Hippocampal formation (tissue), 2 donors: ENCODE results near the gene IVD.

Experiments
- DNase-seq, 2 donors: peaks; one replicate each; lab custom pipeline; 2025; lab: John Stamatoyannopoulos, UW

The IVD gene

DNA sequence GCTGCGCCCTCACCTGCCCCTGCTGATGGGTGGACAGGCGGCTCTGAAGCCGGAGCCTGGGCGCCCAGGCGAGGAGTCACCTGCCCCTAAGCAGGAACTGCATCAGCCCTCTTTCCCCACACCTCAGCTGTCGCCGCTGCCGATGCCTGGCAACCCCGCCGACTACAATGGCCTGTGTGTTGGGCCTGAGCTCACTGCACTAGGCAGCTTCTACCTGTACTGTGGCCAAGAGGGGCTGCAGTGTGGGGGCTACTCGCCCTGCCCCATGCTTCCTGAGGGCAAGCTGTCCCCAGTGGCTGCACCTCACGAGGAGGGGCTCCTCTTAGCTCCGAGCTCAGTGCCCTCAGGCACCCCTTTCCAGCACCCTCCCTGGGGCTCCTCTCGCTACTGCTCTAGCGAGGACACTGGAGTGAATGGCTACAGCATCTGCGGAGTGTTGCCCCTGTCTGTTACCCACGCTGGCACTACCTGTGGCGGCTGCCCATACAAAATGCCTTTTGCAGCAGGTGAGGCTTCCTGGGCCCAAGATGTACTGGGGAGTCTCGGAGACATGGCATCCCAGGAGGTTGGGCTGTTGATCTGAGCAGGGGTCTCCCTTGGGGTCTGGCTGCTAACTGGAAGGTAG, 53.9 kb downstream of the IVD start:
- no peak for DNase-seq

- DNase-seq, result no peak
Observed at GRCh38 chr15:40460404-40460803, 54.8 kb downstream of the IVD start.

DNA sequence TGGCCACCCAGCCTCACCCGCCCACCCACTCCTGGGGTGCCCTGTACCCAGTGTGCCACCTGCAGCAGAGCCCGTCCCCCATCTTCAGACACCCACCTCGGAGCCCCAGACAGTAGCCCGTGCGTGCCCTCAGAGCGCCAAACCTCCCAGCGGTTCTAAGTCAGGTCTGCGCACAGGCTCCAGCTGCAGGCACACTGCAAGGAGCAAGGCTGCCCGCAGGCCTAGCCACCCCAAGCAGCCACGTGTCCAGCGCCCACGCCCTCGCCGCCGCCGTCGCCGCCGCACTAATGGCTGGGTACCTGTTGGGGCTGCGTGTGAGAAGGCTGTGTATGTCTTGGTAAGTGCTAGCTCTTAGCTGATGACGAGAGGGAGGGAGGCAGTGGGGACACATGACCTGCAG, 56.4 kb downstream of the IVD start:
- no peak for DNase-seq

- no peak for DNase-seq
Observed at GRCh38 chr15:40463279-40463678, 57.7 kb downstream of the IVD start.

DNA sequence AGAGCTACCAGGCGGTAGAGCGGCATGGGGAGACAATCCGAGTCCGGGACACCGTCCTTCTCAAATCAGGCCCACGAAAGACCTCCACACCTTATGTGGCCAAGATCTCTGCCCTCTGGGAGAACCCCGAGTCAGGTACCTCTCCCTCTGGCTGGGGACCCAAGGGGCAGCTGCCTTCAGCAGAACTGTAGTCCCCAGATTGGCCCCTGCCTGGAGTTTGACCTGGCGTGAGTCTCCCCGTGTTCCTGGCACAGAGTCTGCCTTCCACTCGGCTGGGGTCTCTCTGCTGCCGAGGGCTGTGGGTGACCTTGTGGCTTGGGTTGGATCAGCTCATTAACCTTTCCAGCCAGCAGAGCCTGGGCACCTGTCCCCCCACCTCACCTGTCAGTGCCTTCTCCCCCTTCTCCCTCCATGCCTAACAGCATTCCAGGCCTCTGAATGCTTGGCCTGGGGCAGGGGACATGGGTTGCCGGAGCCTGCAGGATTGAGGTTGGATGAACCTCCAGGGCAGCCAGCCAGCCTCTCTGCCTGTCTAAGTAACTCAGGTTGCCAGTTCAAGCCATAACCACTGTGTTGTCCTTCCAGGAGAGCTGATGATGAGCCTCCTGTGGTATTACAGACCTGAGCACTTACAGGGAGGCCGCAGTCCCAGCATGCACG, 58.4 kb downstream of the IVD start:
- no peak for DNase-seq

DNA sequence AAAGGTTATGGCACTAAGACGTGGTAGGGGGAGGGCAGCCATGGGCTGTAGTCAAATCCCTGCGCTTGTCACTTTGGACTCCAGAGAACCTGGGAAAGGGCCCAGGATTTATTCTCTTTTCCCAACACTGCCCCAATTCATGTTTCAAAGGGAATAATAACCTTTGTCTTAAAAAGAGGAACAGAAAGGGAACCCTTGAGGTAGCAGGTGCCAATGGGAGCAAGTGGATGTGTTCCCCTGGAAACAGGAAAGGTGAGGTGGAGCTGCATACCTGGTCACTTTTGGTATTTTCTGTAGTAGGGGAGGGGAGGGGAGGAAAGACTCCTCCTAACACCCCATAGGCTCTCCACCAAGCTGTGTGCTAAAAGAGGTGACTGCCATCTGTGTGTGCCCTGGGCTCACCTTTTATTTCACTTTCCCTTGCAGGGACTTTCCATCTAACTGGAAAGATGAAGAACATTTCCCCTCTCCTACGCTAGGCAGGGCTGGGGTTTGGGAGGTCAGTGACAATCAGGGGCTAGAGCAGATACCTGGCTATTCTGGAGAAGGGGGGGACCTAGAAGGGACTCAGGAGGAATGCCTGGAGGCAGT, 59.1 kb downstream of the IVD start:
- DNase-seq, result no peak

DNA sequence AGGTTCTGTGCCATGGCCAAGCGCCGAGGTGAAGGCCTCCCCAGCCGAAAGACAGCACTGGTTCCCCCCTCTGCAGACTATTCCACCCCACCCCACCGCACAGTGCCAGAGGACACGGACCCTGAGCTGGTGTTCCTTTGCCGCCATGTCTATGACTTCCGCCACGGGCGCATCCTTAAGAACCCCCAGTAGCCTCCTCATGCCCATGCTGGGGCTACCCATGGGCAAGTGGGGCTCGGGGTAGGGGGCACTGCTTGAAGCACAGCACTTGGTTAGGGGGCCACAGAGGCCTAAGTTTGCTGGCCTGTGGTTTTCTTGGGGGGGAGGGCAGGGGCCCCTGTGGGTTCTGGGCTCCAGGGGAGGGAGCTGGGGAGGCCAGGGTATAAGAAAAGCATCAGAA, 60.3 kb downstream of the IVD start:
- DNase-seq, result no peak

DNA sequence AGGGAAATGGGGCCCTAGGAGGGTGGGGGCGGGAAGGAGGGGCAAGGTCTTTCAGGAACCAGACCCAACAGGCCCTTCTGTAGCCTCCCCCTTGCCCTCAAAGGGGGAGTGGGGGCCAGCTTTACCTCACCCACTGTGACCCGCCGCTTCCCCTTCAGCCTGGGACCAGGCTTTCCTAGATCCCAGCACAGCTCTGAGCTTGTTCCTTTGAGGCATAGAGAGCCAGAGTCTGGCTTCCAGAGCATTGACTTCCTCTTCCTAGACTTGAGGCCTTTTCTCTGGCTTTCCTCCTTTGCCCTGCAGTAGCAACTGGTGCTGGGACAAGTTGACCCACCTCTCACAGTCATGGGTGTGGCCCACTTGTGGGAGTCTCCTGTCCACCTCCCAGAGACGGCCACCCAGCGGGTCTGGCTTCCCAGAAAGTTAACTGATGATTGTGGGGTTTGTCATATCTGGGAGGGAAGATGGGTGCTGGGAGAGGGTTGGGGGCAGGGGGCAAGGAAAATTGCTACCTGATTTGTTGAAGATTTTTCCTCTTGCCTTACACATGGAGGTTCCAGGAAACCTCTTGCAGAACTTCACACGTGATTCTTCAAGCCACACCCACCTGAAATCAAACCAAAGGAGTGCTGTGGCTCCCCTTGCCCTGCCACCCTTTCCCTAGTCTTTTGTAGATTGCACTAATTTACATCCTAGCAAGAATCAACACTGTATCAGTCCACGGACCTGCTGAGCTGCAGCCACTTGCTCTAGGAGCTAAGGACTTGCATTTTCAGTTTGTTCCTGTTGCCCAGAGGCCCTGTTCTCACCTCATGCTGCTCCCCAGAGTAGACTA, 61.0 kb downstream of the IVD start:
- DNase-seq, result no peak

DNA sequence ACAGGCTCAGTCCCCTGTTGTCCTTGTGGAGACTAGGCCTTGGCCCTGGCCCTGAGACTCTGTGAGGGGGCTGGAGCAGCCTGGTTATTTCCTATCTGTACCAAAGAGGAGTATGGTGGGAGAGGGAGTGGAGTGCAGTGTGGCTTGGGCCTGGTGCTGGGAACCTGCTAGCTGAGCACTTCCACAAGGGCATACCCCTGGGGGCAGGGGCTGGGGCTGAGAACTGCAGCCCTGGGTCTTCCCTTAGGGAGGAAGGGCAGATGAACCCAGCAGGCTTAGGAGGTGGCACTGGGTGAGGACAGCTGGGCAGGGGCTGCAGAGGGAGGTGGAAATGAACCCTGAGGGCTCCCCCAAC, 61.6 kb downstream of the IVD start:
- DNase-seq, result no peak

DNA sequence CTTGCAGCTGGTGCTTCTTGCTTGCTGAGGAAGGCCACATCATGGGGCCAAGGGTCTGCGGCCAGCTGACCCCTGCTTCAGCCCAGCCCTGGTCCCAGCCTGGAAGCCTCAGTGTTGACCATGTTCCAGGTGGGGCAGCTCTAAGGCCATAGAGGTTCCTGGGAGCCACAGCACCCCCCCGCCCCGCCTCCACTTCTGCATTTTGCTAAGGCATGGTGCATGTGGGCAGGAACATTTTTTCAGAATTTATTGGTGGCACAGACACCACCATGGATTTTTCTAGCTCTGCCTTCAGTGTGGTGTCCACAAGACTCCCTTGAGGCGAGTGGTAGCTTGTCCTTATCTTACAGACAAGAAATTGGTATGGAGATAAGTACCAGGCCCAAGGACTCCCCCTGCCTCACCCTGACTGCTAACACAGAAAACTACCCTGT, 63.3 kb downstream of the IVD start:
- no peak for DNase-seq

DNA sequence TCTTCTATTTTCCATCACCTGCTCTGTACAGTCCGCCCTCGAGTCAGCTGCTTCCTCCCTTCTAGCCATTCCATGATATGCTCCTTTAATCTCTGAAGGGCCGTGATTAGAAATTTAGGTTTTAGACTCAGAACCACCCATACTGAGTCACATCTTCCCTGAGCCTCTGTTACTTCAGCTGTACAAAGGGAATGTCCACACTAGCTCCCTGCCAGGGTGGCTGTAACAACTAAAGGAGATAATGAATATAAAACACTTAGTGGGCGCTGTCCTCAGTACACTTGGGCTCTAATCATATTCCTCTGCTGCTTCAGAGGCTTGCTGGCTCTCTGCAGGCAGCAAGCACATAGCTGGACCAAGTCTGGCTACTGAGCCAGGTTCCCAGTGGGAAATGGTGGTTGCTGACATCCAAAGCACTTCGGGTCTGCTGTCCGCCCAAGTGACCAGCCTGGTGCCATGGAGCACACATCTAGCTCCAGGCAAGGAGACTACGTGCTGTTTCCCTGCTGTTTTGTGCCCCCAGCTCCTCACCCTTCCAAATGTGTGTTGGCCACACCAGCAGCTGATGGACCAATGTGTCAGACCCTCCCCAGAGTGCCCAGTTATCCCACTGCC, 64.3 kb downstream of the IVD start:
- DNase-seq, result no peak

GRCh38 chr15:40470423-40471104, 65.0 kb downstream of the IVD start, which contains the start of gene CHST14:
Gene CHST14, plus strand, starts transcription at chr15:40470984. Its CDS starts 230 bp downstream, at chr15:40471214.
- peak; percentile 34 to 52 for DNase-seq
